Stimulated activated CD8-positive, alpha-beta memory T cell treated with anti-CD3 and anti-CD28 coated beads, Interleukin-7, amount 100 ng/mL, for 4 hours (primary cell): ENCODE measurements around the gene SRC.

ENCODE experiments used
- DNase-seq, 2 donors: peaks; one replicate each; pipeline ENCODE4 v3.0.0-alpha.2; 2020; ENCODE audit warnings: low read depth in 2 of 2

The SRC gene

DNA sequence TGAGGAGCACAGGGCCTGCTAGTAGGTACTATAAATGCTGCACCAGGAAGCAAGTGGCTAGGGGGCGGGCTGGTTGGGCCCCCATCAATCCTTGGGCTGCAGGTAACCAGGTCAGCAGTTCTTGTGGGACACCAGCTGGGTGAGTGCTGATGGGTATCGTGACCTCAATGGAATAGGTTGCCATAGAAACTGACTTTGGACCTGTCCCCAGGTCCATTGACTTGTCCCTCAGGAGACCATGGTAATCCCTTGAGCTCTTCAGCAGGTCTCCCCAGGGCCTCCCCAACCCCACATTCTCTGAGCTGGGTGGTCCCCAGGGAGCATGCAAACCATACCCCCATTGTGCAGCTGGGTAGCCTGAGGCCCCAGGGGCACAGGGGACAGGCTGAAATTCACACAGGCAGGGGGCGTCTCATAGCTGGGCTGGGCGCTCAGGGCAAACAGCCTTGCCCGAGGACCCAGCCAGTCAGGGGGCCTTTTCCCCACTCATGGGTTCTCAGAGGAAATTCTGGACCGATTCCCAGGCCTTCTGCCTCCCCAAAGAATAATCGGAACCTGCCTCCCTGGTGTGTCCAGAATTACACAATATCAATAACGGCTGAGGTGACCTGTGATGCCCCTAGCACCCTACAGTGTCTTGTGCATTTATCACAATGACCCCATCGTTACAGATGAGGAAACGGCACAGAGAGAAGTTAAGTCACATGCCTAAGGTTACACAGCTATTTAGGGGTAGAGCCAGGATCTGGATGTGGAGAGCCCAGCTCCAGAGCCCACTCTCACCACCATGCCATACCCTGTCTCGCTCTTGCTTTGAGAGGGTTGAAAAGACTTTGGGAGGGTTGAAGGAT, 35.9 kb downstream of the SRC start:
- DNase-seq: no peak

DNA sequence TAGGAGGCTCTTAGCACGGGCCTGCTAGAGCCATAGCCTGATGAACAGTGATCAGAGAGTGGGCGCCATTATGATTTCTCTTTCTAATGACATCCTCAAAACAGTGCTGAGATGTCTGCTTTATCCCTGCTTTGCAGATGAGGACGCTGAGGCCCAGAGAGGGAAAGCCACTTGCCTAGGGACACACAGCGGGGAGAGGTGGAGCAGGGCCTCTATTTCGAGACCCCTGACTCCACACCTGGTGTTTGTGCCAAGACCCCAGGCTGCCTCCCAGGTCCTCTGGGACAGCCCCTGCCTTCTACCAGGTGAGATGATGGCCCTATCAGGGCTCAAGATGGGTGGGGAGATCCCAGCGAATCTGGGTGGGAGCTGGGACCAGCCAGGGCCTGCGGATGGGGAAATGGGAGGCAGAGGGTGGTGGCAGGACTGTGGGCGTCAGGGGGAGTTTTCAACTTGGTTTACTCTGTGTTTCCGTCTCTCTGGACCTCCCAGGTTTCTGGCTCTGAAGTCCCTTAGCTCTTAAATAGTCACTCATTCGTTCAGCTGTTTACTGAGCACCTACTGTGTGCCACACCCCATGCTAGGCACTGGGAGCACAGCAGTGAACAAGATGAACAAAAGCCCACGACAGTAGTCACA, 36.7 kb downstream of the SRC start:
- no peak for DNase-seq

DNA sequence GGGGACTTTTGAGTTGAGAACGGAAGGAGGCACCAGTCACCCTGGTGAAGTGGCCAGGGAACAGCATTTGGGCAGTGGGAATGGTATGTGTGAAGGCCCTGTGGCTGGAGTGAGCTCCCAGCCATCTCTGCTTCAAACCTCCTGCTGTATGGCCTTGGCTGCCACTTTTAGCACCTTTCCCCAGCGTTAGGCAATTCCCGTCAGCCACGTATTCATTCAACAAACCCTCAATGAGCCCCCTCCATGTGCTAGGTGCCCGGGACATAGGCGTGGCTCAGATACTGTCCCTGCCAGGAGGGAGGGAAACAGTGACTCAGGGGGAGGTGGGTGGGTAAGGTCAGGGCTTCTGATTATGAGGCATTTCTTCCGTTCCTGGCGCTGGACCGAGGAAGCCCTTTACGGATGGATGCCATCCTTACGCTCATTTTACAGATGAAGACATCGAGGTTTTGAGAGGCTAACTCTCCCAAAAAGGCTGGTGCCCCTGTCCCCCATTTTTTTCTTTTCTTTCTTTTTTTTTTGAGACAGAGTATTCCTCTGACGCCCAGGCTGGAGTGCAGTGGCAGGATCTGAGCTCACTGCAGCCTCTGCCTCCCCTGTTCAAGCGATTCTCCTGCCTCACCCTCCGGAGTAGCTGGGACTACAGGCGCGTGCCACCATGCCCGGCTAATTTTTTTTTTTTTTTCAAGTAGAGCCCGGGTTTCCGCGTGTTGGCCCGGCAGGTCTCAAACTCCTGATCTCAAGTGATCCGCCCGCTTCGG, 37.5 kb downstream of the SRC start:
- no peak for DNase-seq

DNA sequence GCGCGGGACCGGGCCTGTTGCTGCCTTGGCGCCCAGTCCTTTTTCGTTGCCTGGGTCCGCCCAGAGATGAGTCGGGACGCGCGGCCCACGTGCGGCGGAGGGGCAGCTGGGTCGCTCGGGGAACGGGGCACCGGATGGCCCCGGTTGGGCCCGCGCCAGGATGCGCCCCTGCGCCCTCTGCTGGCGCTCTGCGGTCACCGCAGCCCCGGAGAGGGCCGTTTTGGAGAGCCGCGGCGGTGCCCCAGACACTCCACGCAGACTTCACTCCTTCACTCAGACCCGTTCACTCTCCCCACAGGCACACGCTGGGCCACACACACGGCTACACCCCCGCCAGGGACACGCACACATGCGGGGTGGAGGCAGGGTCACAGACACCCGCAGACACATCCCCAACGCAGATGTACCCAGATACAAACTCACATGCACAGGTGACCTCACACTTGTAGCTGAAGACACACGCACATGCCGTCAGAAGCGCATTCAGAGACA, 38.8 kb downstream of the SRC start:
- DNase-seq: peak; percentile 41 to 69

DNA sequence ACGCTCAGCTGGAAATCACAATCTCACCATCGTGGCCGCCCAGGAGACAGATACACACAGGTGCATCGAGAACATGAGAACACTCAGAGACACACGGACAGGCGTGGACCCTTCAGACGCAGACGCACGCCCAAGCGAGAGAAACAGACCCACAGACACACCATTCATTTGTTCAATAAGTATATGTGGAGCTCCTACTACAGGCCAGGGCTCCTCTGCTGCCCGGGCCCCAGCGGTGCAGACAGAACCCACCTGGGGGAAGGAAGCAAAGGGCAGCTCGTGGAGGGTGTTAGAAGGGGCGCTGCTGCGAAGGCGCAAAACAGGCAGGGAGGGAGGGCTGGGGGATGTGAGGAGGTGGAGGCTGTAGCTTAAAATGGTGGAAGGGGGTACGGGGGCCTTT, 39.2 kb downstream of the SRC start:
- no peak for DNase-seq

DNA sequence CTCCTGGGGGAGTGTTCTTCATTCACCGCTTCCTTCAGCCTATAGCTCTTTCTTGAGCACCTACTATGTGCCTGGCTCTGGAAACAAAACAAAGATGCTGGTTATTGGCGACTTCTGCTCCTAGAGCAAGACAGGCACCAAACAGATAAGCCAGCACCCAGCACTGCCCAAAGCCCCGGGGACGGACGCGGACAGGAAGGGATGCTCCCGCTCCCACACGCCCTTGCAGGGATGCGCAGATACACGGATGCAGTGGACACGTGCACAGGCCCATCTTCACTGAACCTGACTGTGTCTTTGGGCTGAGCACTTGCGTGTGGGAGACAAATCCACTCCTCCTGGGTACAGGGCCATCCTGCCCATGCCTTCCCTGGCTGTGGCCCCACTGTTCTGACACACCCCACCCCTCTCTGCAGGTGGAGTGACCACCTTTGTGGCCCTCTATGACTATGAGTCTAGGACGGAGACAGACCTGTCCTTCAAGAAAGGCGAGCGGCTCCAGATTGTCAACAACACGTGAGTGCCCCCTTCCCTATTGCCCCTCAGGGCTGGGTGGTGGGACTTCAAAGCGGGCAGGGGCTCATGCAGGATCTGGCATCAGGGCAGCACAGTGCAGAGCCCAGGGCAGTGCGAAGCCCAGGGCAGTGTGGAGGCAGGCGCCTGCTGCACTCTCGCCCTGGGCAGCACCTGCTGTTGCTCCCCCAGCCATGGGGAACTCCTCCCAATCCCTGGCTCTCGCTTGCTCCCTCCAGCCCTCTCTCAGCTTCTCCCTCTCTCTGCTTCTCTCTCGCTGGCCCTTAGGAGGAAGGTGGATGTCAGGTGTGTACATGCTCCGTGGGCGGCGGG, 39.9 kb downstream of the SRC start:
- DNase-seq: no peak

DNA sequence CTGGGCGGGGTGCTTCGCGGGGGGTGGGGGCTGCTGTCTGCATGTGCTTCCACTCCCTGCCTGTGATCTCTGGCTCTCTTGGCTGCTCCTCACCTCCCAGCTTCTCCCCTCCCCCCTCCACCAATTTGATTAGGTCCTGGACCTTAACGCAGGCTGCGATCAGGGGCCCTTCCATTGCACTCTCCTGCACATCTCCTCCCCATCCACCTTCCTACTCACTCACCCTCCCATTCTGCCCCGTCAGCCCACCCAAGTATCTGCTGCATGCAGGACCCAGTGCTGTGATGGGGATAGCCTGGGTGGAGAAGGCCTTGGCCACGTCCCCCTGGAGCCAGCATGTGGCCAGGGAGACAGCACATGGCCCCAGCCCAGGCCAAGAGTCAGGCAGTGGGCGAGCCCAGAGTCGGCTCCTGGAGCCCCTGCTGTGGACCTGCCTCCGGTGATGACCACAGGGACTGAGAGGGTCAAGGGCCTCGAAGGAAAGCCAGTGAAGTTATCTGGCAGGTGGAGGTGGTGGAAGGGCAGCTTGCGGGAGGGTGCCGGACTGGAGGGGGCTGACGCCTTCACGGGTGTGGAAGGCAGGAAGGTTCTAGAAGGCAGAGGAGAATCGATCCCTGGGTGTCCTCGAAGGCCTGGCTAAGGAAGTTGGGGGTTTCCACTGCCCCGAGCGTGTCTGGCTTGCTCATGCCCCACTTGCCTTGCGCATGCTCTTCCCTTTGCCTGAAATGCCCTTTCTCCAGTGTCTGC, 40.7 kb downstream of the SRC start:
- no peak for DNase-seq

DNA sequence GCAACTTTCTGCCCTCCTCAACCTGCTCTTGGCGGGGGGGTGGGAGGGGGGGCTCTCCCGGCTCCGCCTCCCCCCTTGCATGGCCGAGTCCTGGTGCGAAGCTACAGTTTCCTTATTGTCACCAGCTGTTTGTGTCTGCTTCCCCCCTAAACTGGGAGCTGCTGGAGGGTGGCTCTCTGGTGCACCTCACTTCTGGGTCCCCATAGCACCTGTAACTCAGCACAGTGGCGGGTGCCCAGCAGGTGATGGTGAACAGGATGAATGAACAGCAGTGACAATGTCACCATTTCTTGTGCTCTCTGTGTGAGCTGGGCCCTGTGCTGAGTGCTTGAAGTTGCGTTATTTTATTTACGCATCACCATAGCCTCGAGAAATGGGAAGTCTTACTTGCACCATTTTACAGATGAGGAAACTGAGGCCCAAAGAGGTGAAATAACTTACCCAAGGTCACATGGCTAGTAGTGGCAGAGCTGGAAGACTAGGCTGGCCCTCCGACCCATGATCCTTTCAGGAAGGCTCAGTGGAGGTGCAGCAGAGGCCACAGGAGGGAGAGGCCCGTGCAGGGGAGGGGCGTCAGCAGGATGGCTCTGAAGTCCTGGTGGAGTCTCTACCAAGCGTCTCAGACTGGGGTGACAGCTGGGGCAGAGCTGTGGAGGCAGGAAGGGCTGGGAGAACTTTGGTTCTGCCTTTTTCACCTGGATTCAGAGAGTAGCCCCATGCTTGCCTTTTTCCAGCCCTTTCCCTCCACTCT, 41.8 kb downstream of the SRC start:
- no peak for DNase-seq

DNA sequence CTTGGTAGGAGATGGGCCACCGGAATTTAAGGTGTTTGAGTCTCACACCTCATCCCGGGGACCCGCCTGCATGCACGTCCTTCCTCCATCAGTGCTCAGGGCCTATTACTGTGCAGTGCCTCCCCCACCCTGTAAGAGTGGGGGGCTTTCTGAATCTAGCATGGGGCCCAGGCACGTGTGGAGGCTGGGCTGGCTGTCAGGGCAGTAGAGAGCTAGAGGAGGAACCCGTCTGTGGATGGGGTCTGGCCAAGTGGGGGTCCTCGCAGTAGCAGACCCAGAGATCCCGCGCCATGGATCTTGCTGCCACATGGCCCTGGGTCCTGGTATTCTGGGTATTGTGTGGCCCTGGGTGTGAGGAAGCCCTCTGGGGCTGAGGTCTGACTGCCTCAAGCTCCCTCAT, 42.9 kb downstream of the SRC start:
- no peak for DNase-seq

DNA sequence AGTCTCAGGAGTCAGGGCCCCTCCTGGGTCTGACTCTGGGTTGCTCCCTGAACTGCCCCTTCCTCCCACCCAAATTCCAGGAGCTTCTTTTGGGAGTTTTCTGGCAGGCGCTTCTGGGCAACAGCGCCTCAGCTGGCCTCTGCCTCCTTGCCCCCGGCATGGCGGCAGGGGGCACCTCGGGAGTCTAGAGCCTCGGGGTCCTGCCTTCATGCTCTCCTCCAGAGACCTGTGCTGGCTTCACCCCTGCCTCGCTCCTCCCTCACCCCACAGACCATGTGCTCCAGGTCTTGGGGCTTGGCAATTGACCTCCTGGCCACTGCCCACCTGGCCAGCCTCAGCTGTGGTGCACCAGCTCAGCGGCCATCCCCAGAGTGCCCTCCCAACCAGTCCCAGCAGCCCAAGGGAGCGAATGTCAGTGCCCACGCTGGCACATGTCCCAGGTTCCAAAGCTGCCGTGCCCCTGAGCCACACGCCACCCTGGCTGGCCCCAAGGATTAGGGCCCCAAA, 43.4 kb downstream of the SRC start:
- no peak for DNase-seq

DNA sequence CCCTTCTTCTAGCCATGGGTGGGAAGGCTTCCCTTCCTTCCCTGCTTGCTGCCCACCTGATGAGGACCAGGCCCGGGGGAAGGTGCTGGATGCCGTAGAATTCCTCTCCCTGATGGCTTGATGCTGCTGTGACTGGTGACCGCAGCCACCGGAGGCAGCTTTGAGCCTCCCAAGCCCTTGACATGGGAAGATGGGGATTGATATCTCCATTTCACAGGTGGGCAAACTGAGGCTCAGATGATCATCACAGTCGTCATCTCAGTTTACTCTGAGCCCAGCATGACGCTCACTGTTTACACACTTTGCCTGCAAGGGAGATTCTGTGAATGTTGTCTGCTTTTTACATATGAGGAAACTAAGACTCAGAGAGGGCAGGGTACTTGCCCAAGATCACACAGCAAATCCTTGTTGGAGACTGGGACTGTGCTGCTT, 43.9 kb downstream of the SRC start:
- DNase-seq: no peak

DNA sequence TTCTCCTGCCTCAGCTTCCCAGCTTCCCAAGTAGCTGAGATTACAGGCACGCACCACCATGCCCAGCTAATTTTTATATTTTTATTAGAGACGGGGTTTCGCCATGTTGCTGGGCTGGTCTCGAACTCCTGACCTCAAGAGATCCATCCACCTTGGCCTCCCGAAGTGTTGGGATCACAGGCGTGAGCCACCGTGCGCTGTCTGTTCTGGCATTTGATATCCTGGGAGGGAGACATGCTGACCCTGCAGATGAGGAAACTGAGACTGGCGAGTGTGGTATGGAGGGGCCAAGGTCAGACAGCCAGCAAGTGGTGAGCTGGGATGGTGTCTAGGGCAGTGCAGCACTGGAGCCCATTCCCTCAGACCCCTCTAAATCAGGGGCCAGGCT, 44.6 kb downstream of the SRC start:
- DNase-seq: no peak

DNA sequence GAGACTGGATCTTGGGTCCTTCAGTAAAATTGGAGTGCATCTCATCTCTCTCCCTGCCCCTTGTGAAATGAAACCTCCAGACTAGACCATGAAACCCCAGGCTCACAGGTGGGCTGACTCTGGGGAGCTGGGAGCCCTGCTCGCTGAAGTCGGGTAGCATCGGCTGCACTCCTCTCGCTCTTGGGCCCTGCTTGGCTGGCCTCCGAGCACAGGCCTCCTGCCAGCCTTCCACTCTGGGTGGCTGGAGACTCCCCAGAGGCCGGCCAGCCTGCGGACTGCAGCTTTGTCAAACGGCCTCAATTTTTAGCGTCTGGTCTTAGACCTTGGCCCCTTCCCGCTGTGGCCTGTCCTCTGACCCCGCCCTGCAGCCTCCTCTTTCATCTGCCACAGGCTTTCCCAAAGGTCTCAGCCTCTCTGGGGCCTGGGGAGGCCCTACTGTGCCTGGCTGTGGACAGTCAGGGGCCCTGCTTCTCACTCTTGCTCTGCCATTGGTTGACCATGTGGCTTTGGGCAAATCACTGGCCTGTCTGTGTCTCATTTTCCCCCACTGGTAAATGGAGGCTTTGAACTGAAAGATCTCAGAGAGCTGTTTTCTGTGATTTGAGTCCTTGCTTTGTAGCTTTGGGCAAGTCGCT, 45.1 kb downstream of the SRC start:
- DNase-seq: no peak

DNA sequence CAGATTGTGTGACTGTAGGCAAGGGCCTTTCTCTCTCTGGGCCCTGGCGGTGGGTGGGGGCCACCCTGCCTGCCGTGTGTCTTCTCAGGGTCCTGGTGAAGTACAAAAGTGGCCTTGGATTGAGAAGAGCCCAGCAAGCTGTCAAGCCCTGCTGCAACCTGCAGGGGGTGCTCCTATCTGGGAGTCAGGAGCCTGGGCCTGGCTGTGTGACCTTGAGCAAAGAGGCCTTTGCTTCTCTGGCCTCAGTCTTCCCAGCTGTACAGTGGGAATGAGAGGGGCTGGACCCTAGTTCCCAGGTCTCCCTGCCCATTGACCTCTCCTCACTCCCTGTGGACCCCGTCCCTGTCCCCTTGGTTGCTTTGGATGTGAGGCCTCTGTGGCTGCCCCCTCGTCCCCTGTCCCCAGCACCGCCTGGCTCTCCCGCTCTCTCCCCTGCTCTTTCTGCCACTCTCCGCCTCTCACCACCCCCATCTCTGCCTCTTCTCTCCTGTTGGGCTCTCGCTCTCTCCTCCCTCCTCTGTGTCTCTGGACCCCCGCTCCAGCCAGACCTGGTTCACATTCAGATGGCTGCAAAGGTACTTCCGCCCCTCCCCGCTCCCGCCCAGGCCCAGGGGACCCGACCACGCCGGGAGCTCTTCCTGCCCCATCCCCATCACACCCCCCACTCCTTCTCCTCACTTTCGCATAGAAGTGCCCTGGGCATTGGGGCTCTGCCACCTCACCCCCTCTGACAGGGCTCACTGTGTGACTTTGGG, 46.7 kb downstream of the SRC start:
- DNase-seq: no peak

DNA sequence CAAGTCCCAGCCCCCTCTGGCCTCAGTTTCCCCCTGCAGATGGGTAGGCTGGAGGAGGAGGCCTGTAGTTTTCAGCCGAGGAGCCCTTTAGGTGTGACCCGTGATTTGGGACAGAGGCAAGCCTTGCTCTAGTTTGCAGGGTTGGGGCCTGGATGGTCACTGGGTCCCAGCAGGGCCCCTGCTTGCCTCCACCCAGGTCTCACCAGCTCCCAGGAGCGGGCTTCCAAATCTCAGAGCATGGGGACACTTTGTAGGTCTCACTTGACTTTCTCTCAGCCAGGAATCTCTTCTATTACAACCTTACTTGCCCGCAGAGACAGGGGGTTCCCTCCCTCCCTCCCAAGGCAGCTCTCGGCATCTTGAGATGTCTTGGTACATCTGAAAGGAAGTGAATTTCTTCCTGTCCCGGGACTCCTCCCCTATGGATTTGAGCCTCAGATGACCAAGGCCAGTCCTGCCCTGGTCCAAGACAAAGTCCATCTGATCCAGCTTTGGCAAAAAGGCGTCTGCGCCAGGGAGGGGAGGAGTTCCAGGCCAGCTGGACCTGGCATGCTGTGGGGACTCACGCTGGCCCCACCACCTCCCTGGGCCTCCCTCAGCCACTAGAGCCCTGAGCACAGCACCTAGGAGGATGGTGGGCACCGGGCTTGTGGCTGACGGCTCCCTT, 47.4 kb downstream of the SRC start:
- no peak for DNase-seq

DNA sequence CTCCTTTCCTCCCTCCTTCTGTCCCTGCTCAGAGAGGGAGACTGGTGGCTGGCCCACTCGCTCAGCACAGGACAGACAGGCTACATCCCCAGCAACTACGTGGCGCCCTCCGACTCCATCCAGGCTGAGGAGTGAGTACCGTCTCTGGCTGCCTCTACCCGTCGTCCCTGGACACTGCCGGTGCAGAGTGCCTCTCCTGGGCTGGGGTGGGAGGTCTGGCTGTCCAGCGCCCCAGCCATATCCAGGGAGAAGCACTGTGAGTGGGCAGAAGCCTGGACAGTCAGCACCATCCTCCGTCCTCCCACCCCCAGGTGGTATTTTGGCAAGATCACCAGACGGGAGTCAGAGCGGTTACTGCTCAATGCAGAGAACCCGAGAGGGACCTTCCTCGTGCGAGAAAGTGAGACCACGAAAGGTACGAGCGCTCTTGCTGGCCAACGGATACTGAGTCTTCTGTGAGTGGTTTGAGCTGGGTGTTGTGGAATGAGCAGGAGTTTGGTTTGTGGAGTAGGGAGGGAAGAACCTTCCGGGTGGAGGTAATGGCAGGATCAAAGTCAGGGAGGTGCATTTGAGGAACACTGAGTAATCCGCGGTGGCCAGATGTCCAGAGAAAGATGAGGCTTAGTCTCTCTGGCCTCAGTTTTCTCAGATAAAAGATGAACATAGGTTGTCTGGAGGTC, 48.1 kb downstream of the SRC start:
- no peak for DNase-seq

DNA sequence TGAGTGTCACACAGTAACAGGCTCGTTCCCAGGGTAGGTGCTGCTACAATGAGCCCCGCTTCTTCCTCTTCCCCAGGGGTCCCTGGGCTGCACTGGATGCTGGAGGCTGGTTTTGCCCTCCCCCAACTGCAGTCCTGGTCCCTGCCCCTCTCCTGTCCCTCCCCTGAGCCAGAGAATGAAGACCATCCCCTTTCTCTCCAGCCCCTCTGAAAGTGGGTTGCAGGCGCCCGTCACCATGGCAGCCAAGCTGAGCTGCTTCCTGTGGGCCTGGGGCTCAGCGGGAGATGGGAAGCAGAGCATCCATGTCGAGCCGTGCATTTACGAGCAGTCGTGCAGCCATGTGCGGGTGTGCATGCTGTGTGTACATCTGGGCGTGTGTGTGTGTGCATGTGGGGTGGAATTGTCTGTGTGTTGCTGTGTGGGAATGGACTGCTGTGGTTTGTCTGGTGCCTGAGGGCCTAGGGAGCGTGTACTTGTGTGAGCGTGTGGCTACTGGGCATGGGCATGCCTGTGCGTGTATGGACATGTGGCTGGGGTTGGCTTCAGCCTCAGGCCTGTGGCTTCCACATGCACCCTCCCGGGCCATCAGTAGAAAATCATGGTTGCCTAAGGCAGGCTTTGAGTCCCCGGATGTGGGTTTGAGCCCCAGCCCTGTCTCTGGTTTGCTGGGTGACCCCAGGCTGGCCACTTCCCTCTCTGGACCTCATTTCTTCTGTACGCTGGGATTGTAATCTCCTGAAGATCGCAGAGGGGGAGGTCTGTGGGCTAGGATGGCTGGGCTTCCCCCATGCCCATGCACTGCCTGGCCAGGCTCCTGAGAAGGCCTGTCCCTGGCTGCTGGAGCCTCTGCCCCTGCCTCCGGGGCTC, 48.8 kb downstream of the SRC start:
- no peak for DNase-seq
